ENCODE data around the gene C19orf67.
A peak's percentile ranks its signal among the peaks of the same experiment; 100 is the strongest.

C19orf67 gene

GRCh38 chr19:14085309-14085995 is at the start of gene C19orf67:
TSS of gene C19orf67 (minus strand) at chr19:14085783. CDS start at chr19:14085627, 156 bp downstream.
- FAIRE-seq, result no peak

GRCh38 chr19:14135355-14135754 is 49.8 kb upstream of the C19orf67 start:
- FAIRE-seq, result no peak

DNA sequence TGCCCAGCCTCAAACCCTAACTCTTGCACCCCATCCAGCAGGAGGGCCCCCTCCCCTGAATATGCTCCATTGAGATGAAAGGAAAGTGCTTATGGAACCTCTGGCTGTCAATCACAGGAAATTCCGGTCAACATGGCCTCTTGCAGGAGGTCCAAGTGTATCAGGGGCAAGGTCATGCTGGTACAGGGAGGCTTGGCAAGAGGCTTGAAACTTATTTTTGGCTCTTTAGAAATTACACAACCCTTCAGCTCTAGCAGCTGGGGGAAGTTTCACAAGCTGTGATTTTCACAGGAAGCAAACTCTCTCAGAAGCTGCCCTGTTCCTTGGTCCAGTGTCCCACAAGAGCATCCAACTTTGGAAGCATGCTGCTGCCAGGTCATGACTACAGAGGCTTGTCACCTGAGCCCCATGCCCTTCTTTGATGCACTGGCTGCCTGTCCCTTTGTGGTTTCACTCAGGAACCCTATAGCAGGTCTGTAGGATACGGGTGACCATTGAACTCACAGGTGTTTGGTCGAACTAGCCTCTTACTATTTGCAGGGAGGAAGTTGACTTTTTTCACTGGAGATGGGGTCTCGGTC is 42.4 kb upstream of the C19orf67 start:
- FAIRE-seq, result no peak

GRCh38 chr19:14127176-14127575 is 41.6 kb upstream of the C19orf67 start:
- FAIRE-seq, result no peak

- FAIRE-seq, result no peak
Observed at GRCh38 chr19:14122924-14123323, 37.3 kb upstream of the C19orf67 start.

DNA sequence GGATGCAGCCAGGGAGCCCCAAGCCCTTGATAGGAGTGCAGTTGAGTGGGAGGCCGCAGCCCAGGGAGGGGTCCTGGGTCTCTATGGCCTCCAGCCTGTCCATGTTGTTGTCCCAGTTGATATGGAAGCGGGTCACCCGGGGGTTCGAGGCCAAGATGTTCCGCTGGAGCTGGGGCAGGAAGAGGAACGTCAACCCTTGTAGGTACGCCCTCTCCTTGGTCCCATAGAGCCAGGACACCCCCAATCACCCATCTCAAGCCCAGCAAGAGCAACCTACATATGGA is 34.9 kb upstream of the C19orf67 start:
- no peak for FAIRE-seq

DNA sequence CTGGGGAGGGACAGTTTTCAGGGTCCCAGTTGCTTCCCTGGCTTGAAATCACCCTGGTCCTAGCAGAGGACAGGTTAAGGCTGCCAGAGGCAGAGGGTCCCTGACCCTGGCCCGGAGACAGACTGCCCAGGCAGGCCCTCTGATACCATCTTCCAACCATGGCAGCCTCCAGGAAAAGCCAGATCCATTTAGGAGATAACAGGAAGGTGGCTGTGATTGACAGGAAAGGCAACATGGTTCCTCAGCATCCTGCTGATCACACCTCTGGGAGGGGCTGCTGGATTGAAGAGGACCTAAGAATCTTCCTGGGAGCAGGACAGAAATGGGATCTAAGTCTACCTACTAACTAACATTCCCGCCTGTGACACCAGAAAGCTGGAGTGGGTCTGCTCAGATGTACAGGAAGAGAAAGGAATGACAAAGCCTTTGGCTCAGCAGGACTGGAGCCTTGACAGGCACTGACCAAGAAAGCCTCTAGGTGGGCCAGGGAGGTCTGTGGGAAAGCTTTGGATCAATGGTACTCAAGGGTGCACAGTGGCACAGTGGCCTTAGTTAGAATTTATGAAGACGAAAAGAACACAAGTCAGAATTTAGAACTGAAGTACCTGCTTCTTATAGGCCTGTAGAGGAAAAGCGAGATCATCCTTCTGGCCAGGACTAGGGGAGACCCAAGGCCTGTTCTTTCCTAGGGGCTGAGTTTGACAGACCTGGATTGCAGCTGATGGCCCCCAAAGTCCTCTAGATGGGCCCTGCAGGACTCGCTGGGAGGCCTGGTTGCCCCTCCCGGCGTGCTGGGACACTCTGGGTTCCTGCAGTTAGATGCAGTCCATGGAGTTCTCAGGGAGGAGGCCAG is 34.3 kb upstream of the C19orf67 start:
- no peak for FAIRE-seq

DNA sequence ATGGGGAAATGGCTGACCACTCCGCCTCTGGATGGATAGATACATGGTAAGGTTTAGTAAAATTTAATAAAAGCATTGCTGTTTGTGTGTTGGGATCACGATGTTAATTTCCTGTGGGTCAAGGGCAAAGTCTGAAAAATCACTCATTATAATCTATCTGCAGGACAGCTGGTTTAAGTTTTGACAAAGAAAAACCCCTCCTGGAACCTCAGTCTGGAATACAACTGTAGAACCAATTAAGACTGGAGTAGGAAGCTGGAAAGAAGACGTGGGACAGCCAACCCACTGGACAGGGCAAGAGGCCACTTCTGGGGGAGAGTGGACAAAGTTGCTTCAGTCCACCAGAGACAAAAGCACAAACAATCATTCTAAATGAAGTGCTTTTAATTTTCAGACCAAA is 33.6 kb upstream of the C19orf67 start:
- FAIRE-seq, result no peak

- FAIRE-seq, result no peak
Observed at GRCh38 chr19:14118165-14119051, 32.8 kb upstream of the C19orf67 start.

GRCh38 chr19:14117668-14118164 is 32.1 kb upstream of the C19orf67 start, which contains the start of gene PRKACA:
TSS of gene PRKACA (minus strand) at chr19:14117762. CDS start at chr19:14117547, 215 bp downstream.
- FAIRE-seq, result peak; percentile 52

- no peak for FAIRE-seq
Observed at GRCh38 chr19:14116918-14117578, 31.5 kb upstream of the C19orf67 start.

DNA sequence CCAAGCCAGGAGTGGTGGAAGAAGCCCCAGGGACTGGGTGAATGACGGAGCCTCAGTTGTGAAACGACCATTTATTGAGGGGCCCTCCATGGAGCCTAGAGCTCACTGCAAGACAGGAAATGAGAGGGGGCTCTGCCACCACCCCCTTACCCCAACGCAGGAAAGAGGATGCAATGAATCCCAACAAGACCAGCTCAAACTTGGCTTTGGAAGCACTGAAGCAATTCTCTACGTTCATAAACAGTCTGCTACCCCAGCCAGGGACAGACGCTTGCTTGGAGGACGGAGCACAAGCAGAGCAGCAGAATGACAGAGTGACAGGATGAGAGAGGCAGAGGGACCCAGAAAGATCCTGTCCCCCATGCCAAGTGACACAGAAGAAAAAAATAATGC is 30.9 kb upstream of the C19orf67 start:
- FAIRE-seq, result no peak

DNA sequence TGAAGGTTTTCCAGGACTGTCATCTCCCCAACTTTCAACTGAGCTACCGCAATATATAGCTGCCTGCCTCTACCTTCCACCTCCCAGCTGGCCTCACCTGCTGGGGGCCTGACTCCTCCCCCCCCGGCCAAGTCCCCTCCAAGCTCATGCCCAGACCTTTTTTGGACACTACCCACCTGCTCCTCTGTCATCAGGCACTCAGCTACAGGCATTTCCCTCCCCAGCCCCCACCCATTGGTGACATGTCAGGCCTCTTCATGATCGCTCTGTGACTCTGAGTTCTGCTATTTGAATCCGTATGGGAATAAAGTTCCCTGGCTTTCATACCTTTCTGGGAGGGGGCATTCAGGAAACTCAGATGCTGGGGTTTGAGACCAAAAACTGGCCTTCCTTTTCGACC is 30.2 kb upstream of the C19orf67 start:
- FAIRE-seq, result no peak

DNA sequence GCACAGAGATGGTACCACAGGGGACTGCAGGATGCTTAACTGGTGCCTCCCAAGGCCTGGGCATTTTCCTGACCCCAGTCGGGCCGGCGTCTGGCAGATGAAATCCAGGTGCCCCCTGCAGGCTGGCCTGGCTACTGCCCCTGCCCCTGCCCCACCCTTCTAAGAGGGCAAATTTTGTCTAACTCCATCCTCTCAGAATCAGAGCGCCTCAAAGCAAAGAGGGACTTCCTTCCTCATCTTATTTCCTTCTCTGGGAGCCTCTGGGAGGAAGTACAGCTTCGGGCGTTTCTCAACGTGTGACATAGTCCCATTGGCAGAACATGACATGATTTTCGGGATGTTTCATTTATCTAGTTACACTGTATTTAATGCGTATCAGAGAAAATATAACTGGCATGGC is 29.3 kb upstream of the C19orf67 start:
- no peak for FAIRE-seq

GRCh38 chr19:14114439-14114838 is 28.9 kb upstream of the C19orf67 start:
- no peak for FAIRE-seq

DNA sequence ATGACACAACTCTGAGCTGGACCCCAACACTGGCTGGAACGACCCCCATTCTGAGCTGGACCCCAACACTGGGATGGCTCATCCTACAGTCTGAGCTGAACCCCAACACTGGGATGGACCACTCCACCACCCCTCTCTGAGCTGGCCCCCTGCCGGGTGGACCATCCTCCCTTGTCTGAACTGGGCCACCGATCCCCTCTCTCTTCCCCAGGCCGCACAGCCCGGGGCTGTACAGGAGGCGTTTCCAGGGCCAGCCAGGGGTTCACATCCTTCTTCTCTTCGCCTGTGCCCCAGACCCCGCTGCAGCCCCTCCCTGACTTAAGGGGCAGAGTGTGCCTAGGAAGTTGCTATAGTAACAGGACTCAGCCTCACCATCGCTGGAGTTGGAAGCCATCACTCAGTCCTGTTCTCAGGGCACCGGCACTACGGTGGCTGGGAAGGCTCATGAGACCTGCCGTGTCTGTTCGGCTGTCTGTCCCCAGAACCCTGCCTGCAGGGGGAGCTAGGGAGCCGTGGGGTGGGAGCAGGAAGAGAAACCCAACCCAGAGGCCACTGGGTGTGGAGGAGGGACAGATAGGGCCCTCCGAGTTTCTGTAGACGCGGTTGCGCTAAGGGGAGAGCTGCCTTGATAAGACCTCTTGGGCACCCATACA is 28.3 kb upstream of the C19orf67 start:
- FAIRE-seq, result no peak

GRCh38 chr19:14112809-14113385 is 27.3 kb upstream of the C19orf67 start:
- FAIRE-seq, result no peak

GRCh38 chr19:14112051-14112808 is 26.6 kb upstream of the C19orf67 start:
- no peak for FAIRE-seq

- no peak for FAIRE-seq
Observed at GRCh38 chr19:14111486-14111885, 25.9 kb upstream of the C19orf67 start.

GRCh38 chr19:14110650-14111049 is 25.1 kb upstream of the C19orf67 start:
- no peak for FAIRE-seq

Data from TTC549 (cell line).